Pancreas (tissue), 10 donors: ENCODE data around the gene USP34. TPM values are rescaled to one million over a fixed set of nuclear protein-coding genes. Genes with fewer than 3 reads are reported as not detected.

ENCODE experiments used
- ATAC-seq, 4 donors: fragments of 200-7000 bp; cut with Tn5 transposase; one replicate each; pipeline versions ENCODE4 v1.8.0 to v1.9.1; 2020; ENCODE audit warnings: mild to moderate bottlenecking in 4 of 4, moderate library complexity in 4 of 4
- DNase-seq, 6 donors: peaks; one replicate each; pipeline ENCODE4 v3.0.0-alpha.2; 2020
- FAIRE-seq: peaks from 2 replicates; lab custom pipeline; 2012; peaks lifted over from hg19 to GRCh38; lab: Jason Lieb, UNC
- H3K27ac ChIP-seq, 4 donors: fragments of 200-600 bp; sonication (generic); 1 replicate in 3 of 4; 2 replicates in 1 of 4; pipeline versions ENCODE4 v1.5.0 to v1.8.0; 2020
- H3K27me3 ChIP-seq, 4 donors: fragments of 200-600 bp; one replicate each; pipeline ENCODE4 v1.8.0; 2021
- H3K36me3 ChIP-seq, 3 donors: fragments of 200-600 bp; sonication (generic) in 1 of 3; one replicate each; pipeline versions ENCODE4 v1.5.0 to v1.8.0; 2020 to 2021
- H3K4me1 ChIP-seq, 3 donors: fragments of 200-600 bp; one replicate each; pipeline ENCODE4 v1.8.0; 2021
- H3K4me3 ChIP-seq, 4 donors: fragments of 200-600 bp; sonication (generic) in 2 of 4; one replicate each; pipeline versions ENCODE4 v1.5.0 to v1.8.0; 2020 to 2021
- H3K9me3 ChIP-seq, 4 donors: fragments of 200-600 bp; one replicate each; pipeline ENCODE4 v1.8.0; 2021
- WGBS, 2 donors: extraction: QIAGEN DNeasy Blood & Tissue Kit; methylation state at CpG; one replicate each; pipeline ENCODE4 v1.1.7; 2013; 5-methylcytosine and 5-hydroxymethylcytosine counted together
- intact Hi-C, 3 donors: fragments of 100-400 bp; cut with DNase I; formaldehyde crosslinking; loops; one replicate each; pipeline versions ENCODE4 v1.11.1 to v1.14.2; 2022
- polyA plus RNA-seq, 2 donors: library from polyadenylated mRNA; stranded (reverse); fragments of 200-250 nt; gene quantifications; one replicate each; pipeline ENCODE4 v1.2.3, GENCODE V29; 2013
- total RNA-seq, 6 donors: library from RNA; stranded (reverse); fragmentation: NEBNext Ultra II Directional in 4 of 6; extraction: Animal tissue kit (Norgen Biotek cat#: 25700) in 4 of 6; gene quantifications; one replicate each; pipeline versions ENCODE4 v1.2.1 to v1.2.4, GENCODE V29; 2021 to 2023
- TF ChIP-seq, protein P1 (sequence below), 4 donors: fragments of 200-600 bp; sonication (generic) in 3 of 4; IDR thresholded peaks; one replicate each; pipeline versions ENCODE4 v1.5.0 to v1.8.0; 2021; ENCODE audit warnings: antibody characterized with exemption in 4 of 4
- donor health status: healthy with polysubstance abuse.
- donor health status: DM: no; HTN: no; CAD: no; lungs with moderate emphysema.
- donor health status: DM: no; HTN: no; CAD: no.
- donor health status: control.
- donor health status: control.
- donor health status: Bipolar disorder and iron deficiency.
- donor health status: DM: yes; HTN: yes; CAD: no.
- donor health status: DM: no; HTN: no; CAD: no.
- donor health status: DM: no; HTN: no; CAD: no.
- donor health status: DM: yes; HTN: yes; CAD: no.

Gene USP34
- total and polyA plus RNA-seq, 8 donors: 30.0 to 58.9 (median 45.1) TPM

DNA sequence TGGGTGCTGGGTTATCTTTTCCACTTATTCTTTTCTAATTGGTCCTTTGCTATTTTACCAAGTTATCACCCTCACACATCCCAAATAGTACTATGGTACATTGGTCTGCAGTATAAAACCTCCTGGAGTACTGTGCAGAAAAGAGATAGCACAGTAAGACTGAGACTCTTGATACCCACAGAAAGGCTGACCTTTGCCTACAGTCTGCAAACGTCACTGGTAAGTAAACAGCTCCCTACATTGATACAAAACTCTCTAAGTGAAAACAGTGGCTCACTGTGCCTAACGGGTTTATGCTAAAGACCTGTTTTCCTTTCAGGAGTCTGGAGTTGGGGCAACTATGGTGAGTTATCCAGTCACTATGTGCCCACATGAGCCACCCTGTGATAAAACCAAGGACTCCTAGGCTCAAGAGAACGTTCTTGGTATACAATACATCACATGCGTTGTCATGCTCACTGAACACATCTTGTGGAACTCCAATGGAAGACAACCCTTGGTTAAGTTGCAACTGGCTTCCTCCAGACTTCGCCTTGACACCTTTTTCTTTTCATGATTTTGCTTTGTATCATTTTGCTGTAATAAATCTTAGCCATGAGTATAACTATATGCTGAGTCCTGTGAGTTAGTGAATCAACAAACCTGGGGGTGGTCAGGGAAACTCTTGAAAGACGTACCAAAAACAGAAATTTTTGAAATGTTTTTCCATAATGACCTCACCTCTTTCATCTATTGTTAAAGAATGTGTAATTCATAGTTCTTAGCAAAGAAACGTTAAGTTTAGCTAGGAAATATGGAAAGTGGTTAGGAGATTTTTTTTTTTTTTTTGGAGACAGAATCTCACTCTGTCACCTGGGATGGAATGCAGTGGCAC is 204.0 kb downstream of the USP34 start:
- H3K4me1 ChIP-seq: no peaks in the 10 kb centered on the region
- H3K27ac ChIP-seq: no peak overlapping the region
- ATAC-seq (no peak), FAIRE-seq (no peak), DNase-seq (no peak)
- H3K36me3 ChIP-seq: peaks cover 0 to 9% (median 0%) of the 10 kb centered on the region in 3 donors
- no peaks in the 10 kb centered on the region for H3K27me3 ChIP-seq
- peaks cover 0 to 3% (median 0%) of the 10 kb centered on the region in 4 donors for H3K9me3 ChIP-seq
- TF ChIP-seq, protein P1, sequence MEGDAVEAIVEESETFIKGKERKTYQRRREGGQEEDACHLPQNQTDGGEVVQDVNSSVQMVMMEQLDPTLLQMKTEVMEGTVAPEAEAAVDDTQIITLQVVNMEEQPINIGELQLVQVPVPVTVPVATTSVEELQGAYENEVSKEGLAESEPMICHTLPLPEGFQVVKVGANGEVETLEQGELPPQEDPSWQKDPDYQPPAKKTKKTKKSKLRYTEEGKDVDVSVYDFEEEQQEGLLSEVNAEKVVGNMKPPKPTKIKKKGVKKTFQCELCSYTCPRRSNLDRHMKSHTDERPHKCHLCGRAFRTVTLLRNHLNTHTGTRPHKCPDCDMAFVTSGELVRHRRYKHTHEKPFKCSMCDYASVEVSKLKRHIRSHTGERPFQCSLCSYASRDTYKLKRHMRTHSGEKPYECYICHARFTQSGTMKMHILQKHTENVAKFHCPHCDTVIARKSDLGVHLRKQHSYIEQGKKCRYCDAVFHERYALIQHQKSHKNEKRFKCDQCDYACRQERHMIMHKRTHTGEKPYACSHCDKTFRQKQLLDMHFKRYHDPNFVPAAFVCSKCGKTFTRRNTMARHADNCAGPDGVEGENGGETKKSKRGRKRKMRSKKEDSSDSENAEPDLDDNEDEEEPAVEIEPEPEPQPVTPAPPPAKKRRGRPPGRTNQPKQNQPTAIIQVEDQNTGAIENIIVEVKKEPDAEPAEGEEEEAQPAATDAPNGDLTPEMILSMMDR (IDR thresholded peaks at IDR 0.05): no peak
- H3K4me3 ChIP-seq: no peak overlapping the region
- intact Hi-C loops: no loop called here
- 74% methylated on average over 7 of the region's 7 CpGs for WGBS, 2 donors

DNA sequence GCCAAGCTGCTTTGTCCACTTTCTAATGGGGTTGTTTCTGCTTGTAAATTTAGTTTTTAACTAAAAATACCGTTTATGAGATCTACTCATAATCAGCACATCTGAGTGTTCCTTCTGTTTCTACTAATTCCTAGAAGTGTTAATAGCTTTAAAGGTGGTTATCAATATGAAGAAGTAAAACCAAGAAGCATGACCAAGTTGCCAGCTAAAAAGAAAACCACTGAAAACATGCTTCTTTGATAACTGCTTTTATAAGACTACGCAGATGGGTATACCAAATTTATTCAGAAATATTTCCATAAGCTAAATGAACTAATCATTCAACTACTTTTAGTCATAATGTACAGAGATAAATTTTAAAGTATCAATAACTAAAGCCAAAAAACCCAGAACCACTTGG is 207.1 kb downstream of the USP34 start:
- FAIRE-seq (no peak), DNase-seq (no peak), ATAC-seq (no peak)
- TF ChIP-seq, protein P1 (IDR thresholded peaks at IDR 0.05): no peak
- 92 to 94% methylated on average over 2 of the region's 2 CpGs for WGBS, 2 donors
- Histone ChIP-seq H3K27me3 (no peaks in the 10 kb centered on the region), H3K27ac (no peak overlapping the region), H3K9me3 (no peaks in the 10 kb centered on the region), H3K4me1 (no peaks in the 10 kb centered on the region), H3K36me3 (peaks cover 0 to 15% (median 0%) of the 10 kb centered on the region in 3 donors), H3K4me3 (no peak overlapping the region)
- intact Hi-C loops: no loop called here

DNA sequence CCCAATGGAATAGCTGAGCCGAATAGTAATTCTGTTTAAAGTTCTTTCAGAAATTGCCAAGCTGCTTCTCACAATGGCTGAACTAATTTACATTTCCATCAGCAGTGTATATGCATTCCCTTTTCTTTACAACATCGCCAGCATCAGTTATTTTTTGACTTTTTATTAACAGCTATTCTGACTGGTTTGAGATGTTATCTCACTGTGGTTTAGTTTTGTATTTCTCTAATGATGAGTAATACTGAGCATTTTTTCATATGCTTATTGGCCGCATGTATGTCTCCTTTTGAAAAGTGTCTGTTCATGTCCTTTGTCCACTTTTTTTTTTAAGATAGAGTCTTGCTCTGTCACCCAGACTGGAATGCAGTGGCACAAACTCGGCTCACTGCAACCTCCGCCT is 208.2 kb downstream of the USP34 start:
- no peak for DNase-seq
- 96 to 97% methylated on average over 5 of the region's 5 CpGs for WGBS, 2 donors
- H3K27me3 ChIP-seq: no peaks in the 10 kb centered on the region

DNA sequence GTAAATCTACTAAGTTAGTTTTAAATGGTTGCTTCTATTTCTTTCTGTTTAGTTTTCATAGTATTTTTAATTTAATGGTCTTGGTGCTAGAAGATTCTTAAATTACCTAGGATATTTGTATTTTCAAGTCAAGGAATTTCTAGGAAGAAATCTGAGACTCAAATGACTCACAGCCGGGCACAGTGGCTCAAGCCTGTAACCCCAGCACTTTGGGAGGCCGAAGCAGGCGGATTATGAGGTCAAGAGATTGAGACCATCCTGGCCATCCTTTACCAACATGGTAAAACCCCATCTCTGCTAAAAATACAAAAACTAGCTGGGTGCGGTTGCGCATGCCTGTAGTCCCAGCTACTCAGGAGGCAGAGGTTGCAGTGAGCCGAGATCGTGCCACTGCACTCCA is 213.4 kb downstream of the USP34 start:
- TF ChIP-seq, protein P1 (IDR thresholded peaks at IDR 0.05): no peak
- FAIRE-seq (no peak), DNase-seq (no peak), ATAC-seq (no peak)
- Histone ChIP-seq H3K27me3 (no peaks in the 10 kb centered on the region), H3K9me3 (no peaks in the 10 kb centered on the region), H3K4me3 (no peak overlapping the region), H3K36me3 (peaks cover 0 to 27% (median 0%) of the 10 kb centered on the region in 3 donors), H3K4me1 (no peaks in the 10 kb centered on the region), H3K27ac (no peak overlapping the region)
- WGBS, 2 donors: 96 to 97% methylated on average over 7 of the region's 7 CpGs
- intact Hi-C loops: no loop called here

More for the DNA sequence above, 208.2 kb downstream of the USP34 start:
- ATAC-seq (no peak), FAIRE-seq (no peak)
- Histone ChIP-seq H3K4me1 (no peaks in the 10 kb centered on the region), H3K9me3 (no peaks in the 10 kb centered on the region), H3K4me3 (no peak overlapping the region), H3K27ac (no peak overlapping the region), H3K36me3 (peaks cover 0 to 23% (median 0%) of the 10 kb centered on the region in 3 donors)
- intact Hi-C loops: no loop called here
- TF ChIP-seq, protein P1 (IDR thresholded peaks at IDR 0.05): no peak
